HG03139 (cell line): ENCODE results near the gene ATP6V1E1.
"Not testable (repeated sequence)": the region's sequence is repeated elsewhere in the genome, so short reads cannot be mapped to it uniquely, and the experiment has no call there.

Experiments used
- ATAC-seq: cut with Tn5 transposase; IDR thresholded peaks from one replicate; pipeline ENCODE4 v1.9.1; 2021; ENCODE audit not compliant: unreplicated experiment

ATP6V1E1 gene

DNA sequence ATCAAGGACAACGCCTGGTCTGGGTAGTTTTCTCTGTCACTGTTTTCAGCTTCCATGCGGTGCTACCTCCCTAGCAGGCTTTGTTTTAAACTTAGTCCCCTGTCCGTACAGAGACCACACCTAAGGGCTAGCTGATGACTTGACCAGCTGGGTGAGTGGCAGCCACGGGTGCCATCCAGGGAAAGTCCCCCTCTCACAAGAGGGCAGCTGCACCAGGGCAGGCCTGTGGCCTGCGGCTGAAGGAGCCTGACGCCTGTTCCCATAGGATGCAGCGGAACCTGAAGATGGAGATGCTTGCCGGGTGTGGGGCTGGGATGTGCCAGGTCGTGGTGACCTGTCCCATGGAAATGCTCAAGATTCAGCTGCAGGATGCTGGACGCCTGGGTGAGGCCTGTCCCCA lies 45.4 kb downstream of the ATP6V1E1 start:
- ATAC-seq, result no peak

DNA sequence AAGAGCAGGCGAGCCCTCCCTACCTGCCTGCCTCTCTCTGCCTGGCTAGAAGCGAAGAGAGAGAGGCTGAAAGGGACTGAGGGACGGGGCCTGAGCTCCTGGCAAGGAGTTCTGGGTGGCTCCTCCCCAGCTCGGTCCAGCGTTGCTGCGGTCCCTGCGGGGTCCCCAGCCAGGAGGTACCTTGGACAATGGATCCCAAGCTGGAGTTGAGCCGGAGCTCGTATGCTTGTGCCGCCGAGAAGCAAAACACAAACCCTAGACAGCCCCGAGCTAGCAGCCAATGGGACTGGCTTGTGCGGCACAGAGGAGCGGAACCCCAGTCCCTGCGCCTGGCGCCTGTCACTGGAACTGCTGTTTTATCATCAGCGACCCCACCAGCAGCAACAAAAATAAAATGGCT lies 46.9 kb downstream of the ATP6V1E1 start:
- no peak for ATAC-seq

DNA sequence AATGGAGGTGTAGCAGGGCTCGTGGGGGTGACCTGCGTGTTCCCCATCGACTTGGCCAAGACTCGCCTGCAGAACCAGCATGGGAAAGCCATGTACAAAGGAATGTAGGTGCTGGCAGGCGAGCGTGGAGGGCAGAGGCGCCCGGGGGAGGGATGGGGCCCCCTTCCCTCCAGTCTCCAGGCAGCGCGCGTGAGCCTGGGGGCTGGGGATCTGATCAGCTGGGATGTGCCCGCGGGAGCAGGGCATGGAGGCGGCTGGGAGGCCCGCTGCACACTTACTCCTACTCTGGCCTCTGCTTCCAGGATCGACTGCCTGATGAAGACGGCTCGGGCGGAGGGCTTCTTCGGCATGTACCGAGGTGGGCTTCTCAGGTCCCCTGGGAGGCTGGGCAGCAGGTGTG lies 47.5 kb downstream of the ATP6V1E1 start:
- ATAC-seq, result no peak

DNA sequence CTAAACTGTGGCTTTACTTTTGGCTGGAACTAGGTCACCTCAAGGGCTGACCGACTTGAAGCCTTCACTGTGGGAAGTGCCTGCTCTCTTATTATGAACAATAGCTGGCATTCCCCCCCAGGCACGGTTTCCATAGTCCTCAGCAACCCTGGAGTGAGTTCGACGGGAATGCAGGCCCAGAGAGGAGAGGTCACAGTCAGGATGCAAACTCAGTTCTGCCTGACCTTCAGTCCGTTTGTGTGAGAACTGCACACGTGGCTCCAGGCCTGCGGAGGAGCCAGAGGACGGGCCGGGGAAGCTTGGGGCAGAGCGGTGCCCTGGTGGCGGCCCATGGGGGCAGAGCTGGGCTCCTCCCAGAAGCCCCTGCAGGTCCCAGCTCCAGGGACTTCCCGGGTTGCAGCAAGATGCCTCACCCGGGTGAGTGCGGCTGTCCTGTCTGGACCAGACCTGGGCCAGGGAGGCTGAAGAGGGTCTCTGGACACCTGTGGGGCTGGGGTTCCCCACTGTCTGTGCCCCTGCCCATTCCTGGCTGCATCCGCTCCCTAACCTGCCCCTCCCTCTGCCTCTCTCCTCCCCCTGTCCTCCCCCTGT lies 48.0 kb downstream of the ATP6V1E1 start:
- no peak for ATAC-seq

DNA sequence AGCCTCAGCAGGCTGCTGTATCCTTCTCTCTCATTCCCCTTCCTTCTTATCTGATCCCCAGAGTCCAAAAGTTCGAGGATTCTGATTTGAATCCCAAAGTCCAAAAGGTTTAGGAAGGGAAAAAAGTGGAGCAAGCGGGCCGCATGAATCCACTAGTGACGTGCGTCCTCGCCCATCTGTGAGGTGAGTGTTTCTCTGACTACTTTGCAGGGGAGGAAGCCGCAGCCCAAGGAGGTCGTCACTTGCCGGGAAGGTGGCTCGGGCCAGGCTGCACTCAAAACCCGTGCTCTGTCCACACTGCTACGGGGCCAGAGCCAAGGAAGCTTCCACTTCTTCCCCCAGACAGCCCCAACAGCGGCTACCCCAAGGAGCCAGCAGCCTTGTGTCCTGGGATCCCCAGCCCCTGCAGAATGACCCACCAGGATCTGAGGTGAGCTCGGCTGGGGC lies 49.0 kb downstream of the ATP6V1E1 start:
- no peak for ATAC-seq

DNA sequence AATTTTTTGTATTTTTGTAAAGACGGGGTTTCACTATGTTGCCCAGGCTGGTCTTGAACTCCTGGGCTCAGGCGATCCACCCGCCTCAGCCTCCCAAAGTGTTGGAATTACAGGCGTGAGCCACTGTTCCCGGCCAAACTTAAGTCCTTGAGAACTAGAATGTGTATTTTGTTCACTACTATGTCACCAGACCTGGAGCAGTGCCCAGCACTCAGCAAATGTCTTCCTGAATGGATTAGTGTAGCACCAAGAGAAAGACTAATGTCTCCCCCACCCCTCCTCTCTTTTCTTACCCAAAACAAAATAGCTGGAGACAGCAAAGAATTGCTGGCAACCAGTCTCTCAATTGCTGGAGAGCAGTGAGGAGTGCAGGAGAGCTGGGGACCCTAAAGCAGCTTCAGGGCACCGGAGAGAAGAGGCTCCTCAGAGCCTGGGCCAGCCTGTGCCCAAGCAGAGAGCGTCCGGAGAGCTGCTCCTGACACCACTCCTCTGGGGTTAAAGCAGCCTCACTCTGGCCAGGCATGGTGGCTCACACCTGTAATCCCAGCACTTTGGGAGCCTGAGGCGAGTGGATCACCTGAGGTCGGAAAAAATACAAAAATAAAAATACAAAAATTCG lies 50.3 kb downstream of the ATP6V1E1 start:
- no peak for ATAC-seq

DNA sequence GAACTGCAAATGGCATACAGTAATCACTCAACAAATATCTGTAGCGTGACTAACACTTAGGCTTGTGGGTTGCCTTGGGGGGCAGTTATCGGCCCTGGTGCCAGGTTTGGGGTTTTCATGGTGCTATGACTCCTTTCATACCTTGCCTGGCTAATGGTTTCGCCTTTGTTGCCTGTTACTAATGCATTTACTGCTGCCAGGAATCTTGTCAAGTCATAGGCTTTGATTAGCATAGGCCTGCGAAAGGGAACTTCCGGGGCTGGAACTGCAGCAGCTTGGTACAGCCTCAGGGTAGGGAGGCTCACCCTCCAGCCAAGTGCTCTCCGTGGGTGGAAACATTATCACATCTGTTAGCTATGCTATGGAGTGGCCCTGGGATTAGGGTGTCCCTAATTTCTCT lies 52.1 kb downstream of the ATP6V1E1 start:
- no peak for ATAC-seq

DNA sequence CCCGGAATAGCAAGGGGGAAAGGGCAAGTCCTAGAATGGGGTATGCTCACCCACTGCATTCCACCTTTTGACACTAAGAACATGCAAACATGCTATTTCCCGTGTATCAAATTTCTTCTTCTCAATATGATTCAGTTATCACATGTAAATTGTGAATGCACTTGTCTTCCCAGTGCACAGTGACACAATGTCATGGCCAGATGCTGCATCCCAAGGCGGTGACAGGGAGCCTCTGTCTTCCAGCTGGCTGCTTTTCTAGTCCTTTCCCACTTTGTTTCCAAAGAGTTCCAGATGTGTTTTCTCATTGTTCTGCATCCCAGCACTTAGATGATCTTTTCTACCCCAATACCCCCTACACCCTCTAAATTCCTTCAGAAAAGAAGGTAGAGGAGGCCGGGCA lies 52.9 kb downstream of the ATP6V1E1 start:
- ATAC-seq, result no peak

DNA sequence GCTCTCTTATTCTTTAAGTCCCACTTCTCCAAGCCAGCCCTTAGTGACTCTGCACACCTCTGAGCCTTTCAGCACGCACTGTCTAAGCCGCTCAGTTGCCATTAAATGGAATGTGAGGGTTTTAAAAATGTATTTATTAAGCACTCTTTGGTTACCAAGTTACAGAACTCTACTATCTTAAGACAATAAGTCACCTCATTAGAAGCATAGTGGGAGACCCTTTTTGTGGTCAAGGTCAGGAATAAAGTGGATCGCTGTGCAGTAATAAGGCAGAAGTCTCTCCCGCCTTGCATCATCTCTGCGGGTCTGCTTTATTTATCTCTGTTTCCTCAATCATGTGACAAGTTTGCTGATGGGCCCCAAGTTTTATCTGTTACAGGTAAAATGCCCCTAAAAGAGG lies 53.4 kb downstream of the ATP6V1E1 start:
- ATAC-seq, result no peak

DNA sequence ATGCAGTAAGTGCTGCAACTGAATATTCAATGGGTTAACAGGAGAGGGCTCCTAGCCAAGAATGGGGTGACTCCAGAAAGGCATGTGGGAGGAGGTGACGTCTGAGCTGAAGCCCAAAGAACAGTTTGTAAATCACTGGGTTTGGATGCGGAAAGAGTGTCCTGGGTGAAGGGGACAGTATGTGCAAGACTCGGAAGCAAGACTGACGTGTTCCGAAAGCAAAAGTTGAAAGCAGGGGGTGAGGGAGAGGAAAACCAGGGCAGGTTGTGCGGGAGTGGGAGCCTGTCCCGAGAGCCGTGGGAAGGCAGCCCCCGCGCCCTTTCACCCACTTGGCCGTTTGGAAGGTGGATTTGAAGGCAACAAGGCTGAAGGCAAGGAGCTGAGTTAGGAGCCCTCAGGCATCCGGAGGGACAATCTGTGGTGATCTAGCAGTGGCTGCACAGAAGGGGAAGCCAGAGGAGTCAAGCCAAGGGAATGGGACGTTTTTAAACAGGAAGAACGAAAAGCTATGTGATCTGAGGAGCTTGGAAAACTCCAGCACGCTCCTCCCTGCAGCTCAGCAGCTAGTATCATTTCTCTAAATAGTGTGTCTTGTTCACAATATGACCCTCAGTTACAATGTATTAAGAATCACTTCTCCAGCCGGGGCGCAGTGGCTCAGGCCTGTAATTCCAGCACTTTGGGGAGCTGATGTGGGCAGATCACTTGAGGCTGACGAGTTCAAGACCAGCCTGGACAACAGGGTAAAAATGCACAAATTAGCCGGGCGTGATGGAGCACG lies 57.5 kb downstream of the ATP6V1E1 start:
- no peak for ATAC-seq

DNA sequence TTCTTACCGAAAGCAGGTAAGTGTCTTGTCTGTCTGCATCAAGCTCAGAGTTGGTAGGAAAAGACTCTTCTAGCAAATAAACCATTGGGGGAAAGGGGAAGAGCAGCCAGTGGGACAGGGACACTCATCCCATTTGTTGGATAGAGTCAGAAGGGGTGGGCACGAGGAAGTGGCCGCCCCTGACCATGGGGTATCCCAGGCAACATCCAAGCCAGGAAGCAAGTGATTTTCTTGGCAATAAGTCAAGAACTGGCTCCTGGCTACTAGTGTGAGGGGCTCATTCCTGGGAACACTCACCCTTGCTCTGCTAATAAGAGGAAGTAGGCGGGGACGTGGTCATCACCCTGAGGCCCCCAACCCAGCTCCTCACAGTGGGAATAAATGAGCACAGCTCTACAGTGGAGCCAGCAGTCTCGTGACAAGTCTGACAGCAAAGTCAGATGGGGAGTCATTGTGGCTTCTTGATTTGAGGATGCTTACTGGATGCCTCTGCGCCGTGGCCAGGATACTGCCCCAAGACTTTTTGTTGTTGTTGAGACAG lies 58.5 kb downstream of the ATP6V1E1 start:
- ATAC-seq, result no peak

DNA sequence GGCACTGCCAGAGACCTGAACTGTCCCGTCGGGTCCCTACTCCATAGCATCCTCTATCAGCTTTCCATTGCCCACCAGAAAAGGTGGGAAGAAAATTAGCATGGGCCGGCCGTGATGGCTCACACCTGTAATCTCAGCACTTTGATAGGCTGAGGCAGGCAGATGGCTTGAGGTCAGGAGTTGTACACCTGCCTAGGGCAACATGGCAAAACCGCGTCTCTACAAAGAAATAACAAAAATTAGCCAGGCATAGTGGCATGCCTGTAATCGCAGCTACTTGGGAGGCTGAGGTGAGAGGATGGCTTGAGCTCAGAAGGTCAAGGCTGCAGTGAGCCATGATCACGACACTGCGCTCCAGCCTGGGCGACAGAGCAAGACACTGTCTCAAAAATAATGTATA lies 61.8 kb downstream of the ATP6V1E1 start:
- no peak for ATAC-seq

DNA sequence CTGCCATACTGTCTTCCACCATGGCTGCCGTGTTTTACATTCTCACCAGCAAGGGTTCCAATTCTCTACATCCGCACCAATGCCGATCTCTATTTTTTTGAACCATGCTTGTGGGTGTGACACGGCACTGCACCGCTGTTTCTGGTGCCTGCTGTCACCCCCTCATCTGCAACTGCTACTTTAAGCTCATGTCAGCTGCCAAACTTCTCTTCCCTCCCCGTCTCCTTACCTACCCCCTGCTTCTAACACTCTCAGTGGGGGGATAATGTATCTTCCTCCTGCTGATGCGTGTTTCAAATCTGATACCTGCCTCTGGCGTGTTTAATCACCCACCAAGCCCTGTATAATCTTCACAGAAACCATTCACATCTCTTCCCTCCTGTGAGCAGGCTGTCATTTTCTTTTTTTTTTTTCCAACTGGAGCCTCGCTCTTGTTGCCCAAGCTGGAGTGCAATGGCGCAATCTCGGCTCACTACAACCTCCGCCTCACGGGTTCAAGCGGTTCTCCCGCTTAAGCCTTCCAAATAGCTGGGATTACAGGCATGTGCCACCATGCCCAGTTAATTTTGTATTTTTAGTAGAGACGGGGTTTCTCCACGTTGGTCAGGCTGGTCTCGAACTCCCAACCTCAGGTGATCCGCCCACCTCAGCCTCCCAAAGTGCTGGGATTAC lies 62.4 kb downstream of the ATP6V1E1 start:
- ATAC-seq, result not testable (repeated sequence)

DNA sequence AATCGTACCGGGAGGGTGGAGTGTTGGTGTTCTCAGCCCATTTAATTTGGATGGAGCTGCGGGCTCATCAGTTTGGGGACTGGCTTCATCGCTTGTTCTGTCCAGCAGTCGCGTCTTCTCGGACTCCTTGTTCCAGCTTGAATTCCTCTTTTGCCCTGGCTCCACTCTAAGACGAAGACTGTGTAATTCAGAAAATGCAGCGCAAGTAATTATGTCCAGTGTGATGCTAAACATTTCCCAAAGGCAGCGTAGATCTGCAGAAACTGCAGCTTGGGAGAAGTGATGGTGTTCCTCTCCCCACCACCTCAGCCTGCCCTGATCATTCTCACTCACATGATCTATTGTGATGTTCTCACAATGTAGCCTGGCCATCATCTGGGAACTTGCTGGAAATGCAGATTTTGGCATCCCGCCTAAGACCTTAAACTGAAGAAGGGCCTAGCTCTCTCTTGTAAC lies 64.6 kb downstream of the ATP6V1E1 start:
- no peak for ATAC-seq

DNA sequence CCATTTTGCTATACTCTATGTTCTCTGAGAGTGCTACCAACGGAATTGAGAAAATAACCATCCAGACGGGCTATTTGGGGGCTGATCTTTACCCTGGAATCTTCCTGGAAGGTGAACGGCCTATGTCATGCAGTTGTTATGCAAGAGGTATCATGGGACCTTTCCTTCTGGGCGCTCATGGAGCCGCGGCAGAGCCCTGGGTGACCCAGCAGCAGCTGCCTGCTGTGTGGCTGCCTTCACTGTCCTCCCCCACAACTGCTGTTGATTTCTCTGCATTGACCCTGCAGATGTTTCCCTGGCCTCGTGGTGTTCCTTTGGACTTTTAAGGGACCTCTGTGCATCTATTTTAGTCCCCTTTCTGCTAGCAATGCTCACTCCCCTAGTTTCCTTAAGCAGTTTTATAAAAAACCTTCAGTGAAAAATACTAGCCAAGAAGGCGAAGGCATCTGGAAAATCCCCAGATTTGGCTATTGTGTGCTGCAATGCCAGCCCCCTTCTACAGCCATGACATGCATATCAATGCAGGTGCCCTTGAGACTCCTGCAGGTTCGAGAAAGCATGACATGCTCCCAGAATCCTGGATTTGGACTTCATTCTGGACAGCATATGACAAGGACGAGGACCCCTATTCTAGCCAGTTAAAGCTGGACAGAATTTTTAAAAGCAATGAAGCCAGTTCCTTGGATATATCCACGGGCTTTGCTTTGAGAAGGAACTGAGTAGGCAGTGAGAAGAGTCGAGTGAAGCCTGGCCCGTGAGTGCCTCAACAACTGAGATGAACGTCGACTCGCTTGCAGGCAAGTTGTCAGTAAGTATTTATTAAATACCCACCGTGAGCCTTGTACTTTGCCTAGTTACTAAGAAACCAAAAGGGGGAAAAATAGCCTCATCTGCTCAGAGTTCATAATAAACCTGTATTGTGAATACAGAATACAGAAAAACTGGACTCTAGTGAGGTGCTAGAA lies 65.4 kb downstream of the ATP6V1E1 start, which contains the start of gene SLC25A18:
SLC25A18 (plus strand) TSS at position 593 of the 965 bp plus-strand sequence. CDS start 16,447 bp downstream, outside the sequence.
- ATAC-seq, result no peak

DNA sequence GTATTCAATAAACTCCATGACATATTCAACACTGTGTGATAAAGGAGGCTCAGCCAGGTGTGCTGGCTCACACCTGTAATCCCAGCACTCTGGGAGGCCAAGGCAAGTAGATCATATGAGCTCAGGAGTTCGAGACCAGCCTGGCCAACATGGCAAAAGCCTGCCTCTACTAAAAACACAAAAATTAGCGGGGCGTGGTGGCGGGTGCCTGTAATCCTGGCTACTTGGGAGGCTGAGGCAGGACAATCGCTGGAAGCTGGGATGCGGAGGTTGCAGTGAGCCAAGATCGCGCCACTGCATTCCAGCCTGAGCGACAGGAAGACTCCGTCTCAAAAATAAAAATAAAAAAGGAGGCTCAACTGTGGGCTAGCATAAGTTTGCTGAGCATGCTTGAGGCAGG lies 69.4 kb downstream of the ATP6V1E1 start:
- ATAC-seq, result no peak

DNA sequence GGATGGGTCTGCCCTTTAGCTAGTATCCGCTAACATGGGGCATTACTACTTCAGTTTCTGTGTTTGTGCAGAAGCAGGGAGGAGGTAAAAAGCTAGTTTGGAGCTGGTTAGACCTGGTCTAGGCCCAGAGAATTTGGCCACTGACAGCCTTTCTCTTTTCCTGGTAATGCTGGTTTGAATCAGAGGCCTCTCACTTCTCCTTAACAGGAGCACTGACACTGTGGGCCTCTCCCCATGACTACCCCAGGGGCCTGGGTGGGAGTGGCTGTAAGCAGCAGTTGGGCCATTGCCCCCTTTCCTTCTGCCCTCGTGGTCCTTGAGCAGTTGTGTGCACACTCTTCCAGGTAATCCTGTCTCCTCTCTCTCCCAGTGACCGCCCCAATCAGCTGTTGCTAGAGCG lies 73.7 kb downstream of the ATP6V1E1 start:
- no peak for ATAC-seq

DNA sequence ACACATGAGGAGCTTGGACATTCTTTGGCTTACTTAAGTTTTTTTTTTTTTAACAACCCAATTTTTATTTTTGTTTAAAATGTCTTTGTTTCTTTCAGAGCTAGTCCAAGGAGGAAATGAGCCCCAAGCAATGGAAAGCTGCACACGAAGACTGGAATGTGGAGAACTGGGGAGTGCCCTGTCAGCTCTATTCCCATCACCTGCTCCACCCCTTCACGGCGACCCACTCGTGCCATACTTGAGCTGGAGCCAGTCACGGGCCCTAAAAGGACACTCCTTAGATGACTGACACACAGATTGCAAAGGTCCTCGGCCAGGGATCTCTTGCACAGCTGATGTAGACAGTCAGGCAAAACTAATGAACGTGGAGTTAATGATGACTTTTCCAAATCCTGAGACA lies 75.8 kb downstream of the ATP6V1E1 start:
- ATAC-seq, result no peak

DNA sequence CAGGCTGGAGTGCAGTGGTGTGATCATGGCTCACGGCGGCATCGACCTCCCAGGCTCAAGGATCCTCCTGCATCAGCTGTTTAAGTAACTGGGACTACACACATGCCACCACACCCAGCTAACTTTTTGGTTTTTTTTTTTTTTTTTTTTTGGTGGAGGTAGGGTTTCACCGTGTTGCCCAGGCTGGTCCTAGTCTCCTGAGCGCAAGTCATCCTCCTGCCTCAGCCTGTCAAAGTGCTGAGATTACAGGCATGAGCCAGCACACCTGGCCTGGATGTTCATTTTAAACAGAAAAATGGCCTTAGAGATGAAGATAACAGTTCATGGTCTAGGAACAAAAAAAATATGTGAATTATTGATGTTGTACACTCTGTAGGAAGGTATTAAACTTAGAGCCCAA lies 78.9 kb downstream of the ATP6V1E1 start:
- ATAC-seq, result no peak

DNA sequence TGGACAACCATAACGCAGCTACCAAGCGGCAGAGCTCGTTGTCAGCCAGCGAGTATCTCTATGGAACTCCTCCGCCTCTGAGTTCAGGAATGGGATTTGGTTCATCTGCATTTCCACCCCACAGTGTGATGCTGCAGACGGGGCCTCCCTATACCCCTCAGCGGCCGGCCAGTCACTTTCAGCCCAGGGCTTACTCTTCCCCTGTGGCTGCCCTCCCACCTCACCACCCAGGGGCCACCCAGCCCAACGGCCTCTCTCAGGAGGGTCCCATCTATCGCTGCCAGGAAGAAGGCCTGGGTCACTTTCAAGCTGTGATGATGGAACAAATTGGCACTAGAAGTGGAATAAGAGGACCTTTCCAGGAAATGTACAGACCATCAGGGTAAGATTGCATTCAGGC lies 79.4 kb downstream of the ATP6V1E1 start:
- no peak for ATAC-seq
